HCT116 (cell line): ENCODE data around the gene MAP3K20. TPM values are rescaled to one million over a fixed set of nuclear protein-coding genes. Genes with fewer than 3 reads are reported as not detected.

Experiments used
- ATAC-seq: fragments of 200-7000 bp; cut with Tn5 transposase; 2 replicates; pipeline ENCODE4 v1.9.1; 2020; ENCODE audit warnings: mild to moderate bottlenecking, moderate library complexity
- BruUV-seq: library from RNA; stranded (reverse); fragments of 400-500 nt; replicated peaks from 2 replicates; lab custom pipeline; 2021; lab: Mats Ljungman, UMichigan
- CTCF ChIA-PET: fragments of 300-600 bp; sonication (Branson Sonifier 250); formaldehyde crosslinking; loops from one replicate; lab custom pipeline; 2021; ENCODE audit warnings: antibody characterized with exemption; lab: Charles Lee
- POLR2A ChIA-PET: fragments of 300-600, 350-600 bp; sonication (Branson Sonifier 250); formaldehyde crosslinking; loops from one replicate; lab custom pipeline; 2021; ENCODE audit warnings: antibody characterized with exemption; lab: Charles Lee
- RAD21 ChIA-PET, 2 experiments: fragments of 300-600 bp; sonication (Branson Sonifier 250); formaldehyde crosslinking; loops; one replicate each; lab custom pipeline; 2023; ENCODE audit warnings: low total read pairs in 2 of 2; ENCODE audit not compliant: uncharacterized antibody in 2 of 2, unreplicated experiment in 2 of 2, low non-redundant PET in 1 of 2; lab: Charles Lee
- DNase-seq: peaks from one replicate; pipeline ENCODE4 v3.0.0-alpha.2; 2010; ENCODE audit warnings: low read depth, low spot score
- H2AFZ ChIP-seq: fragments of 200-600 bp; shearing (Covaris generic), sonication (generic); 2 replicates; pipeline ENCODE4 v1.6.1; 2017; ENCODE audit warnings: low read depth, mixed run types, mixed read lengths, antibody characterized with exemption, low read length; ENCODE audit not compliant: poor library complexity, severe bottlenecking
- H3K27ac ChIP-seq: 2 replicates; pipeline ENCODE4 v1.5.1; 2012; ENCODE audit warnings: low read depth, low read length
- H3K27me3 ChIP-seq: fragments of 200-600 bp; sonication (generic); 2 replicates; pipeline ENCODE4 v1.6.1; 2016; ENCODE audit warnings: mixed run types, low read length, mixed read lengths; ENCODE audit not compliant: insufficient read depth
- H3K36me3 ChIP-seq, 2 experiments: fragments of 200-500 bp in 1 of 2; fragments of 200-600 bp in 1 of 2; sonication (Bioruptor generic) in 1 of 2; sonication (generic) in 1 of 2; 2 replicates each; pipeline versions ENCODE4 v1.5.1 to v1.6.1; 2014 to 2016; ENCODE audit warnings: low read length in 2 of 2, inconsistent platforms in 1 of 2, mixed read lengths in 1 of 2, mixed run types in 1 of 2; ENCODE audit not compliant: insufficient read depth in 2 of 2, control insufficient read depth in 1 of 2
- H3K4me1 ChIP-seq, 2 experiments: fragments of 200-600 bp in 1 of 2; sonication (generic) in 1 of 2; 2 replicates each; pipeline versions ENCODE4 v1.5.1 to v1.6.1; 2012 to 2017; ENCODE audit warnings: low read length in 2 of 2, inconsistent platforms in 1 of 2, mild to moderate bottlenecking in 1 of 2, mixed read lengths in 1 of 2, mixed run types in 1 of 2, moderate library complexity in 1 of 2; ENCODE audit not compliant: insufficient read depth in 2 of 2, control insufficient read depth in 1 of 2
- H3K4me2 ChIP-seq: fragments of 200-600 bp; sonication (generic); 2 replicates; pipeline ENCODE4 v1.6.1; 2017; ENCODE audit warnings: mixed run types, low read length, mixed read lengths
- H3K4me3 ChIP-seq, 2 experiments: fragments of 200-600 bp in 1 of 2; sonication (generic) in 1 of 2; replicated peaks in 1 of 2; 2 replicates each; pipeline ENCODE4 v1.5.1; 2011 to 2016; ENCODE audit warnings: low read length in 2 of 2, control low read depth in 1 of 2, low read depth in 1 of 2, mild to moderate bottlenecking in 1 of 2, mixed read lengths in 1 of 2, mixed run types in 1 of 2
- H3K79me2 ChIP-seq: fragments of 200-600 bp; sonication (generic); 2 replicates; pipeline ENCODE4 v1.6.1; 2017; ENCODE audit warnings: mild to moderate bottlenecking, mixed run types, low read length, moderate library complexity, mixed read lengths; ENCODE audit not compliant: insufficient read depth
- H3K9ac ChIP-seq: fragments of 200-600 bp; sonication (generic); 2 replicates; pipeline ENCODE4 v1.6.1; 2016; ENCODE audit warnings: low read length, mixed read lengths
- H3K9me2 ChIP-seq: fragments of 200-600 bp; sonication (generic), shearing (Covaris generic); 2 replicates; pipeline ENCODE4 v1.6.1; 2017; ENCODE audit warnings: mixed run types, mild to moderate bottlenecking, moderate library complexity; ENCODE audit not compliant: insufficient read depth
- H3K9me3 ChIP-seq, 2 experiments: fragments of 200-500 bp in 1 of 2; fragments of 200-600 bp in 1 of 2; sonication (Bioruptor generic) in 1 of 2; sonication (generic) in 1 of 2; 2 replicates each; pipeline ENCODE4 v1.6.1; 2014 to 2017; ENCODE audit warnings: low read length in 2 of 2, mixed read lengths in 2 of 2, inconsistent platforms in 1 of 2, low read depth in 1 of 2, mild to moderate bottlenecking in 1 of 2, mixed run types in 1 of 2, moderate library complexity in 1 of 2; ENCODE audit not compliant: control insufficient read depth in 1 of 2, insufficient read depth in 1 of 2
- H4K20me1 ChIP-seq: fragments of 200-600 bp; sonication (generic), shearing (Covaris generic); 2 replicates; pipeline ENCODE4 v1.6.1; 2017; ENCODE audit warnings: mixed run types, mild to moderate bottlenecking, moderate library complexity; ENCODE audit not compliant: insufficient read depth
- CBX3 ChIP-seq: IDR thresholded peaks from 2 replicates; pipeline ENCODE4 v1.6.1; 2012; ENCODE audit warnings: low read depth
- CEBPB ChIP-seq: IDR thresholded peaks from 2 replicates; pipeline ENCODE4 v1.6.1; 2012; ENCODE audit warnings: low read depth
- EGR1 ChIP-seq: IDR thresholded peaks from 2 replicates; pipeline ENCODE4 v1.6.1; 2012; ENCODE audit warnings: low read depth
- ELF1 ChIP-seq: IDR thresholded peaks from 2 replicates; pipeline ENCODE4 v1.6.1; 2012; ENCODE audit warnings: low read depth, borderline replicate concordance
- FOSL1 ChIP-seq: IDR thresholded peaks from 2 replicates; pipeline ENCODE4 v1.6.1; 2012; ENCODE audit warnings: low read depth
- MAX ChIP-seq: IDR thresholded peaks from 2 replicates; pipeline ENCODE4 v1.6.1; 2012
- POLR2A ChIP-seq: IDR thresholded peaks from 2 replicates; pipeline ENCODE4 v1.7.0; 2011; ENCODE audit warnings: borderline replicate concordance; ENCODE audit not compliant: insufficient read depth, insufficient read length; ENCODE audit errors: extremely low read depth
- RAD21 ChIP-seq: IDR thresholded peaks from 2 replicates; pipeline ENCODE4 v1.6.1; 2012; ENCODE audit warnings: low read depth, mild to moderate bottlenecking
- REST ChIP-seq: IDR thresholded peaks from 2 replicates; pipeline ENCODE4 v1.6.1; 2012; ENCODE audit warnings: low read depth
- SP1 ChIP-seq: IDR thresholded peaks from 2 replicates; pipeline ENCODE4 v1.6.1; 2012; ENCODE audit warnings: low read depth
- SRF ChIP-seq: IDR thresholded peaks from 2 replicates; pipeline ENCODE4 v1.6.1; 2012; ENCODE audit warnings: low read depth
- TCF7L2 ChIP-seq: IDR thresholded peaks from 2 replicates; pipeline ENCODE4 v1.7.0; 2011; ENCODE audit warnings: borderline replicate concordance, inconsistent platforms; ENCODE audit not compliant: insufficient read depth, insufficient read length; ENCODE audit errors: extremely low read depth
- YY1 ChIP-seq: IDR thresholded peaks from 2 replicates; pipeline ENCODE4 v1.6.1; 2011; ENCODE audit warnings: low read length, low read depth, moderate library complexity, mild to moderate bottlenecking; ENCODE audit not compliant: insufficient replicate concordance; ENCODE audit errors: extremely low read depth
- ZBTB33 ChIP-seq: IDR thresholded peaks from 2 replicates; pipeline ENCODE4 v1.6.1; 2011; ENCODE audit warnings: mild to moderate bottlenecking, low read length, moderate library complexity; ENCODE audit not compliant: insufficient replicate concordance; ENCODE audit errors: extremely low read depth
- ZFX ChIP-seq: fragments of 450-650 bp; IDR thresholded peaks from 2 replicates; pipeline ENCODE4 v1.6.1; 2017
- intact Hi-C: fragments of 100-400 bp; cut with micrococcal nuclease; formaldehyde crosslinking; loops from 2 replicates; pipeline ENCODE4 v1.10.0; 2022
- total RNA-seq: library from RNA; stranded (reverse); gene quantifications from one replicate; pipeline ENCODE4 v1.2.1, GENCODE V29; 2021; ENCODE audit not compliant: unreplicated experiment

The MAP3K20 gene
- total RNA-seq, 1 experiment from 2014 or later = 40.0 TPM

GRCh38 chr2:173066887-173067676, 8.6 kb upstream of the MAP3K20 start:
- no TSS peak for BruUV-seq
- Histone ChIP-seq H3K9ac (no peak overlapping the region), H3K36me3 (no peaks in the 10 kb centered on the region), H4K20me1 (no peaks in the 10 kb centered on the region), H3K4me1 (no peaks in the 10 kb centered on the region), H3K27ac (no peak overlapping the region), H3K9me2 (no peaks in the 10 kb centered on the region), H3K4me3 (no peak overlapping the region), H3K27me3 (no peaks in the 10 kb centered on the region), H2AFZ (no peak overlapping the region), H3K9me3 (no peaks in the 10 kb centered on the region), H3K4me2 (no peak overlapping the region), H3K79me2 (no peaks in the 10 kb centered on the region)
- RAD21 ChIA-PET = no interaction called here
- intact Hi-C loops = no loop called here
- POLR2A ChIA-PET = no interaction called here
- DNase-seq = no peak
- ATAC-seq = no peak
- TF ChIP-seq MAX = no peak
- TF ChIP-seq YY1 = no peak
- TF ChIP-seq CBX3 = no peak
- no peak for TF ChIP-seq ZFX
- TF ChIP-seq EGR1 = no peak
- TF ChIP-seq SP1 = no peak
- no peak for TF ChIP-seq SRF
- TF ChIP-seq RAD21 = no peak
- TF ChIP-seq POLR2A = no peak
- no peak for TF ChIP-seq TCF7L2
- TF ChIP-seq ELF1 = no peak
- no peak for TF ChIP-seq CEBPB
- no peak for TF ChIP-seq REST
- no peak for TF ChIP-seq ZBTB33
- TF ChIP-seq FOSL1 = no peak
- CTCF ChIA-PET = no interaction called here
